ENCODE results near the gene INSC. TPM values are rescaled to one million over a fixed set of nuclear protein-coding genes. Genes with fewer than 3 reads are reported as not detected.

Gene INSC
- polyA plus RNA-seq, 3 donors, result not detected

- Histone ChIP-seq H3K9me3 (replicated peaks in 1 of 2; ENCODE audit: control insufficient read depth in 1 of 2, insufficient read depth in 1 of 2, low read length in 2 of 2) (peaks cover 0 to 3% of the 10 kb centered on the region in 2 donors), H3K27ac (ENCODE audit: low read depth in 1 of 2, low read length in 2 of 2) (no peak overlapping the region), H2AFZ (ENCODE audit: insufficient read depth, low read depth, low read length, poor library complexity, severe bottlenecking) (no peak overlapping the region), H3K4me3 (replicated peaks in 1 of 3; ENCODE audit: low read depth in 2 of 3, low read length in 3 of 3) (no peak overlapping the region), H3K4me2 (replicated peaks; ENCODE audit: extremely low read depth, low read length, poor library complexity, severe bottlenecking) (no peak overlapping the region), H3K36me3 (replicated peaks in 1 of 2; ENCODE audit: control insufficient read depth in 1 of 2, insufficient read depth in 2 of 2, low read length in 2 of 2) (no peaks in the 10 kb centered on the region), H3K4me1 (ENCODE audit: control insufficient read depth in 1 of 2, insufficient read depth in 2 of 2, low read length in 2 of 2) (peaks cover 23 to 24% of the 10 kb centered on the region in 2 donors), H4K20me1 (ENCODE audit: insufficient read depth, low read length) (no peaks in the 10 kb centered on the region), H3K27me3 (ENCODE audit: control insufficient read depth in 2 of 2, insufficient read depth in 2 of 2, low read length in 2 of 2) (no peaks in the 10 kb centered on the region), H3K9ac (ENCODE audit: insufficient read depth, low read length, poor library complexity, severe bottlenecking) (no peak overlapping the region), H3K79me2 (ENCODE audit: insufficient read depth, low read length) (no peaks in the 10 kb centered on the region)
- intact Hi-C loops (cut with micrococcal nuclease), result no loop called here
- TF ChIP-seq CTCF (IDR thresholded peaks at IDR 0.05), result no peak
- peak overlapping the region in 2 of 7 donors; percentile 2 to 21 for H3K27ac Mint-ChIP-seq
- no peaks in the 10 kb centered on the region for H3K36me3 Mint-ChIP-seq
- peaks cover 48% of the 10 kb centered on the region for H3K4me1 Mint-ChIP-seq
- H3K9me3 Mint-ChIP-seq, result peaks cover 0 to 6% (median 1%) of the 10 kb centered on the region in 7 donors
- H3K27me3 Mint-ChIP-seq (ENCODE audit: low read depth in 3 of 3), result peaks cover 0 to 1% (median 0%) of the 10 kb centered on the region in 3 donors
- H3K4me3 Mint-ChIP-seq, result no peak overlapping the region
- no peak for DNase-seq
Measured at GRCh38 chr11:15163136-15163535, 48.4 kb downstream of the INSC start.

- Histone ChIP-seq H2AFZ (ENCODE audit: insufficient read depth, low read depth, low read length, poor library complexity, severe bottlenecking) (no peak overlapping the region), H3K4me1 (ENCODE audit: control insufficient read depth in 1 of 2, insufficient read depth in 2 of 2, low read length in 2 of 2) (peaks cover 23 to 24% of the 10 kb centered on the region in 2 donors), H3K4me2 (replicated peaks; ENCODE audit: extremely low read depth, low read length, poor library complexity, severe bottlenecking) (no peak overlapping the region), H3K79me2 (ENCODE audit: insufficient read depth, low read length) (no peaks in the 10 kb centered on the region), H4K20me1 (ENCODE audit: insufficient read depth, low read length) (no peaks in the 10 kb centered on the region), H3K4me3 (replicated peaks in 1 of 3; ENCODE audit: low read depth in 2 of 3, low read length in 3 of 3) (no peak overlapping the region), H3K9ac (ENCODE audit: insufficient read depth, low read length, poor library complexity, severe bottlenecking) (no peak overlapping the region), H3K9me3 (replicated peaks in 1 of 2; ENCODE audit: control insufficient read depth in 1 of 2, insufficient read depth in 1 of 2, low read length in 2 of 2) (peaks cover 0 to 3% of the 10 kb centered on the region in 2 donors), H3K27me3 (ENCODE audit: control insufficient read depth in 2 of 2, insufficient read depth in 2 of 2, low read length in 2 of 2) (no peaks in the 10 kb centered on the region), H3K36me3 (replicated peaks in 1 of 2; ENCODE audit: control insufficient read depth in 1 of 2, insufficient read depth in 2 of 2, low read length in 2 of 2) (no peaks in the 10 kb centered on the region), H3K27ac (ENCODE audit: low read depth in 1 of 2, low read length in 2 of 2) (no peak overlapping the region)
- TF ChIP-seq CTCF (IDR thresholded peaks at IDR 0.05), result no peak
- H3K4me1 Mint-ChIP-seq, result peaks cover 40% of the 10 kb centered on the region
- no peak for DNase-seq
- no peak overlapping the region for H3K4me3 Mint-ChIP-seq
- no peaks in the 10 kb centered on the region for H3K36me3 Mint-ChIP-seq
- peak overlapping the region in 1 of 7 donors; percentile 75 for H3K27ac Mint-ChIP-seq
- intact Hi-C loops (cut with micrococcal nuclease), result no loop called here
- peaks cover 0 to 3% (median 2%) of the 10 kb centered on the region in 3 donors for H3K27me3 Mint-ChIP-seq (ENCODE audit: low read depth in 3 of 3)
- peaks cover 0 to 6% (median 1%) of the 10 kb centered on the region in 7 donors for H3K9me3 Mint-ChIP-seq
Measured at GRCh38 chr11:15166204-15166603, 51.5 kb downstream of the INSC start.

All from CD14-positive monocyte (primary cell).